ENCODE data around the gene ZSWIM9. TPM values are rescaled to one million over a fixed set of nuclear protein-coding genes. Genes with fewer than 3 reads are reported as not detected.

ZSWIM9 gene
- total RNA-seq, 4 donors from 2014 or later: 1.8 to 7.4 (median 3.5) TPM

GRCh38 chr19:48203222-48203793, 32.8 kb downstream of the ZSWIM9 start:
- Histone ChIP-seq H3K4me1 (peaks cover 0 to 9% (median 2%) of the 10 kb centered on the region in 4 donors), H3K27ac (peak overlapping the region; percentile 24 to 75 (median 68)), H3K4me3 (peak overlapping the region; percentile 54 to 95 (median 63)), H3K27me3 (no peaks in the 10 kb centered on the region), H3K36me3 (no peaks in the 10 kb centered on the region), H3K9me3 (no peaks in the 10 kb centered on the region)
- DNase-seq: no peak
- TF ChIP-seq POLR2A (IDR thresholded peaks at IDR 0.05) (no peak), CTCF (IDR thresholded peaks at IDR 0.05) (no peak)

GRCh38 chr19:48203794-48204628, 33.5 kb downstream of the ZSWIM9 start:
- peak; percentile 90 to 97 (median 95) for DNase-seq
- H3K27me3 ChIP-seq: no peaks in the 10 kb centered on the region
- H3K27ac ChIP-seq: peak overlapping the region; percentile 24 to 75 (median 68)
- peak in 1 of 2 donors; percentile 46 for TF ChIP-seq POLR2A (IDR thresholded peaks at IDR 0.05)
- peak in 1 of 6 experiments; percentile 24 for TF ChIP-seq CTCF (IDR thresholded peaks at IDR 0.05)
- no peaks in the 10 kb centered on the region for H3K9me3 ChIP-seq
- peaks cover 0 to 9% (median 2%) of the 10 kb centered on the region in 4 donors for H3K4me1 ChIP-seq
- peak overlapping the region; percentile 54 to 95 (median 63) for H3K4me3 ChIP-seq
- no peaks in the 10 kb centered on the region for H3K36me3 ChIP-seq

- peaks cover 0 to 9% (median 2%) of the 10 kb centered on the region in 4 donors for H3K4me1 ChIP-seq
- H3K4me3 ChIP-seq: no peak overlapping the region
- H3K27ac ChIP-seq: no peak overlapping the region
- peak in 1 of 3 donors; percentile 27 for DNase-seq
- H3K27me3 ChIP-seq: no peaks in the 10 kb centered on the region
- no peak for TF ChIP-seq CTCF (IDR thresholded peaks at IDR 0.05)
- TF ChIP-seq POLR2A (IDR thresholded peaks at IDR 0.05): no peak
- H3K9me3 ChIP-seq: no peaks in the 10 kb centered on the region
- no peaks in the 10 kb centered on the region for H3K36me3 ChIP-seq
Measured at GRCh38 chr19:48206397-48207093, 36.1 kb downstream of the ZSWIM9 start.

GRCh38 chr19:48210005-48210404, 39.5 kb downstream of the ZSWIM9 start:
- Histone ChIP-seq H3K4me1 (no peaks in the 10 kb centered on the region), H3K36me3 (no peaks in the 10 kb centered on the region), H3K27me3 (no peaks in the 10 kb centered on the region), H3K27ac (no peak overlapping the region), H3K4me3 (no peak overlapping the region), H3K9me3 (no peaks in the 10 kb centered on the region)
- TF ChIP-seq CTCF (IDR thresholded peaks at IDR 0.05) (no peak), POLR2A (IDR thresholded peaks at IDR 0.05) (no peak)
- DNase-seq: no peak

GRCh38 chr19:48213959-48214358, 43.5 kb downstream of the ZSWIM9 start:
- H3K4me3 ChIP-seq: no peak overlapping the region
- TF ChIP-seq POLR2A (IDR thresholded peaks at IDR 0.05) (no peak), CTCF (IDR thresholded peaks at IDR 0.05) (no peak)
- H3K27ac ChIP-seq: no peak overlapping the region
- no peak for DNase-seq
- no peaks in the 10 kb centered on the region for H3K9me3 ChIP-seq
- no peaks in the 10 kb centered on the region for H3K27me3 ChIP-seq
- no peaks in the 10 kb centered on the region for H3K4me1 ChIP-seq
- peaks cover 0 to 7% (median 0%) of the 10 kb centered on the region in 3 donors for H3K36me3 ChIP-seq
